Activated CD4-positive, alpha-beta T cell treated with anti-CD3 and anti-CD28 coated beads for 1 hour (primary cell): ENCODE results near the gene GAREM1.

Experiments used
- DNase-seq: peaks from one replicate; pipeline ENCODE4 v3.0.0-alpha.2; 2020

Gene GAREM1

GRCh38 chr18:32455361-32455760, 15.3 kb downstream of the GAREM1 start:
- no peak for DNase-seq

GRCh38 chr18:32454593-32454992, 16.1 kb downstream of the GAREM1 start:
- no peak for DNase-seq

- DNase-seq = no peak
Measured at GRCh38 chr18:32450874-32451273, 19.8 kb downstream of the GAREM1 start.

- no peak for DNase-seq
Measured at GRCh38 chr18:32450026-32450691, 20.5 kb downstream of the GAREM1 start.

- DNase-seq = no peak
Measured at GRCh38 chr18:32446780-32447179, 23.9 kb downstream of the GAREM1 start.

- DNase-seq = no peak
Measured at GRCh38 chr18:32445846-32446245, 24.8 kb downstream of the GAREM1 start.

- DNase-seq = no peak
Measured at GRCh38 chr18:32443706-32444215, 26.9 kb downstream of the GAREM1 start.

GRCh38 chr18:32443033-32443705, 27.5 kb downstream of the GAREM1 start:
- no peak for DNase-seq

- no peak for DNase-seq
Measured at GRCh38 chr18:32442575-32442974, 28.1 kb downstream of the GAREM1 start.

GRCh38 chr18:32441533-32441932, 29.1 kb downstream of the GAREM1 start:
- DNase-seq = no peak

- no peak for DNase-seq
Measured at GRCh38 chr18:32440518-32440917, 30.2 kb downstream of the GAREM1 start.

GRCh38 chr18:32439802-32440201, 30.9 kb downstream of the GAREM1 start:
- DNase-seq = no peak

- DNase-seq = no peak
Measured at GRCh38 chr18:32439241-32439640, 31.4 kb downstream of the GAREM1 start.

- DNase-seq = no peak
Measured at GRCh38 chr18:32438173-32438572, 32.5 kb downstream of the GAREM1 start.

- no peak for DNase-seq
Measured at GRCh38 chr18:32437100-32437834, 33.4 kb downstream of the GAREM1 start.

GRCh38 chr18:32435631-32436500, 34.8 kb downstream of the GAREM1 start:
- DNase-seq = no peak

GRCh38 chr18:32431753-32432152, 38.9 kb downstream of the GAREM1 start:
- DNase-seq = no peak

- DNase-seq = no peak
Measured at GRCh38 chr18:32429402-32429801, 41.3 kb downstream of the GAREM1 start.

- DNase-seq = no peak
Measured at GRCh38 chr18:32427084-32427900, 43.4 kb downstream of the GAREM1 start.

GRCh38 chr18:32425466-32425865, 45.2 kb downstream of the GAREM1 start:
- no peak for DNase-seq

- no peak for DNase-seq
Measured at GRCh38 chr18:32424696-32425095, 46.0 kb downstream of the GAREM1 start.
